GM23338 (cell line): ENCODE data around the gene FAN1. TPM values are rescaled to one million over a fixed set of nuclear protein-coding genes. Genes with fewer than 3 reads are reported as not detected.

Source experiments
- ATAC-seq: fragments of 200-7000 bp; cut with Tn5 transposase; 3 replicates; pipeline ENCODE4 v1.9.1; 2020
- DNase-seq: peaks from one replicate; pipeline ENCODE4 v3.0.0-alpha.2; 2015; ENCODE audit warnings: low spot score
- H2AFZ ChIP-seq: fragments of 200-600 bp; sonication (generic); 2 replicates; pipeline ENCODE4 v1.8.0; 2016; ENCODE audit warnings: antibody characterized with exemption, mild to moderate bottlenecking, moderate library complexity
- H3F3A ChIP-seq: fragments of 200-600 bp; sonication (generic); replicated peaks from 2 replicates; pipeline ENCODE4 v1.8.0; 2017; ENCODE audit warnings: antibody characterized with exemption, mixed run types, low read depth
- H3K27ac ChIP-seq: fragments of 200-600 bp; sonication (generic); 2 replicates; pipeline ENCODE4 v1.6.1; 2016; ENCODE audit warnings: low read depth
- H3K27me3 ChIP-seq: fragments of 200-600 bp; sonication (generic); 2 replicates; pipeline ENCODE4 v1.8.0; 2016; ENCODE audit warnings: mild to moderate bottlenecking, mixed run types, moderate library complexity; ENCODE audit not compliant: insufficient read depth
- H3K36me3 ChIP-seq: fragments of 200-600 bp; sonication (generic); 2 replicates; pipeline ENCODE4 v1.8.0; 2016; ENCODE audit warnings: mild to moderate bottlenecking; ENCODE audit not compliant: insufficient read depth
- H3K4me1 ChIP-seq: fragments of 200-600 bp; sonication (generic); 2 replicates; pipeline ENCODE4 v1.8.0; 2016; ENCODE audit warnings: mild to moderate bottlenecking, moderate library complexity; ENCODE audit not compliant: insufficient read depth
- H3K4me2 ChIP-seq: fragments of 200-600 bp; sonication (generic); 2 replicates; pipeline ENCODE4 v1.7.1; 2017; ENCODE audit warnings: mixed run types
- H3K4me3 ChIP-seq: fragments of 200-600 bp; sonication (generic); 2 replicates; pipeline ENCODE4 v1.6.1; 2016; ENCODE audit warnings: mixed run types
- H3K79me2 ChIP-seq: fragments of 200-600 bp; sonication (generic); replicated peaks from 2 replicates; pipeline ENCODE4 v1.8.0; 2017; ENCODE audit warnings: mild to moderate bottlenecking; ENCODE audit not compliant: insufficient read depth
- H3K9me2 ChIP-seq: fragments of 200-600 bp; sonication (generic); 2 replicates; pipeline ENCODE4 v1.8.0; 2017; ENCODE audit not compliant: insufficient read depth
- H4K20me1 ChIP-seq: fragments of 200-600 bp; sonication (generic); replicated peaks from 2 replicates; pipeline ENCODE4 v1.8.0; 2017; ENCODE audit warnings: mild to moderate bottlenecking; ENCODE audit not compliant: insufficient read depth
- H3K27ac Mint-ChIP-seq: 2 replicates; pipeline ENCODE4 v1.8.0; 2020; ENCODE audit warnings: inconsistent platforms, mild to moderate bottlenecking, moderate library complexity, mixed read lengths
- H3K27me3 Mint-ChIP-seq: 3 replicates; pipeline ENCODE4 v1.8.0; 2022; ENCODE audit warnings: low read depth, mild to moderate bottlenecking, moderate library complexity, mixed read lengths, inconsistent platforms; ENCODE audit not compliant: insufficient read depth, poor library complexity
- H3K36me3 Mint-ChIP-seq: 3 replicates; pipeline ENCODE4 v1.8.0; 2021; ENCODE audit warnings: low read depth, mild to moderate bottlenecking, inconsistent platforms, moderate library complexity, mixed read lengths
- H3K4me1 Mint-ChIP-seq: 3 replicates; pipeline ENCODE4 v1.8.0; 2020; ENCODE audit warnings: mild to moderate bottlenecking, inconsistent platforms, mixed read lengths
- H3K4me3 Mint-ChIP-seq: 3 replicates; pipeline ENCODE4 v1.8.0; 2021; ENCODE audit warnings: moderate library complexity, mild to moderate bottlenecking, inconsistent platforms, mixed read lengths
- H3K9me3 Mint-ChIP-seq: 3 replicates; pipeline ENCODE4 v1.8.0; 2020; ENCODE audit warnings: moderate library complexity, mild to moderate bottlenecking, inconsistent platforms, mixed read lengths
- CREB1 ChIP-seq: fragments of 250-450 bp; sonication (Bioruptor Pico); IDR thresholded peaks from 2 replicates; pipeline ENCODE4 v1.5.0; 2020; ENCODE audit warnings: low read depth, mild to moderate bottlenecking, moderate library complexity
- EZH2 ChIP-seq: fragments of 200-600 bp; sonication (generic); IDR thresholded peaks from one replicate; pipeline ENCODE4 v1.8.0; 2017; ENCODE audit warnings: antibody characterized with exemption, mild to moderate bottlenecking, low read depth; ENCODE audit not compliant: unreplicated experiment
- EZH2phosphoT487 ChIP-seq: fragments of 200-600 bp; sonication (generic); IDR thresholded peaks from one replicate; pipeline ENCODE4 v1.8.1; 2018; ENCODE audit warnings: antibody characterized with exemption; ENCODE audit not compliant: unreplicated experiment
- JUNB ChIP-seq: IDR thresholded peaks from one replicate; pipeline ENCODE4 v1.6.1; 2016; ENCODE audit warnings: antibody characterized with exemption; ENCODE audit not compliant: unreplicated experiment
- NANOG ChIP-seq: IDR thresholded peaks from 2 replicates; pipeline ENCODE4 v1.6.1; 2016; ENCODE audit warnings: antibody characterized with exemption, borderline replicate concordance
- POLR2AphosphoS5 ChIP-seq: IDR thresholded peaks from 2 replicates; pipeline ENCODE4 v1.6.1; 2016; ENCODE audit warnings: antibody characterized with exemption, low read depth
- STAT1 ChIP-seq: IDR thresholded peaks from one replicate; pipeline ENCODE4 v1.6.1; 2016; ENCODE audit warnings: antibody characterized with exemption; ENCODE audit not compliant: unreplicated experiment
- ZNF114 ChIP-seq: fragments of 250-450 bp; sonication (Bioruptor Pico); IDR thresholded peaks from 2 replicates; pipeline ENCODE4 v1.5.0; 2020; ENCODE audit warnings: mild to moderate bottlenecking, moderate library complexity
- ZNF331 ChIP-seq: fragments of 250-450 bp; sonication (Bioruptor Pico); IDR thresholded peaks from 2 replicates; pipeline ENCODE4 v1.5.0; 2020; ENCODE audit warnings: low read depth, mild to moderate bottlenecking, moderate library complexity
- polyA plus RNA-seq: library from polyadenylated mRNA; unstranded; fragments of >200 nt; fragmentation: Nextera tagmentation; extraction: Ambion mirVana; gene quantifications from 2 replicates; pipeline ENCODE4 v1.2.1, GENCODE V29; 2016
- total RNA-seq: library from RNA; depleted of rRNA; stranded (reverse); fragments of >200 nt; shearing (Covaris generic); gene quantifications from 2 replicates; pipeline ENCODE4 v1.2.3, GENCODE V29; 2014
- TF ChIP-seq, protein P1 (sequence below): IDR thresholded peaks from 2 replicates; pipeline ENCODE4 v1.6.1; 2016; ENCODE audit warnings: antibody characterized with exemption
- TF ChIP-seq, protein P2 (sequence below): fragments of 250-450 bp; sonication (Bioruptor Pico); IDR thresholded peaks from 2 replicates; pipeline ENCODE4 v1.5.0; 2020; ENCODE audit warnings: mild to moderate bottlenecking, moderate library complexity
- TF ChIP-seq, protein P3 (sequence below): IDR thresholded peaks from one replicate; pipeline ENCODE4 v1.6.1; 2018; ENCODE audit warnings: antibody characterized with exemption; ENCODE audit not compliant: unreplicated experiment
- TF ChIP-seq, protein P4 (sequence below), 2 experiments: fragments of 200-600 bp in 1 of 2; sonication (generic) in 1 of 2; conservative IDR thresholded peaks; 2 replicates each; pipeline versions ENCODE4 v1.5.1 to v1.6.1; 2016 to 2017; ENCODE audit warnings: antibody characterized with exemption in 2 of 2, low read depth in 2 of 2, mild to moderate bottlenecking in 2 of 2, moderate library complexity in 1 of 2

The FAN1 gene
- total and polyA plus RNA-seq, 2 experiments from 2014 or later: 9.1 to 29.2 TPM

DNA sequence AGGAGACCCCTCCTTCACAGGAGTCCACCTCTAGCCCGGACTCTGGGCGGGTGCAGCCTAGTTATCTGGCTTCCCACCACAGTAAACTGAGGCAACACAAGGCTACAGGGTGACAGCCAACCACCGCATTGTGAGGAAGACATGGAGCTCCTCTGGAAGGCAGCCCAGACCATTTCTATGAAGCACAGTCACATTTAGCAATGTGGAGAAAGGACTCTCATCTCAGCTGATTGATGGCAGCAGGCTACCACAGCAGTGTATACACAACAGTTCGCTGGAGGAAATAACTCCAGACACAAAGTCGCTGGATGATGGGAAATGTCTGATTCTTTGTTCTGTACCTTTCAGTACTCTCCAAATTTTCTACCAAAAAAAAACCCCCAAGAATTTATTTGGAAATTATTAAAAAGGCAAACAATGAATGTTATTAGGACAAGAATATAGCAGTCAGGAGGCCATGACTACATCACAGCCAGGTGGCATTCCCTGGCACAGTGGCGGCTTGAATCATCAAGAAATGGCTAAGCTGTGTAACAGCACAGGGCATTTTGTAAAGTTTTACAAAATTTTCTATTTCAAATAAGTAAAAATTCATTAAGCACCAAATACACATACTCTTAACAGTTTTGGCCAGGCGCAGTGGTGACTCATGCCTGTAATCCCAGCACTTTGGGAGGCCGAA, 40.1 kb downstream of the FAN1 start:
- no peak overlapping the region for H3K4me3 Mint-ChIP-seq
- H3K27ac Mint-ChIP-seq: no peak overlapping the region
- no peaks in the 10 kb centered on the region; the same call in 1 of the 2 replicates for H4K20me1 ChIP-seq
- H3K4me3 ChIP-seq: no peak overlapping the region
- no peaks in the 10 kb centered on the region for H3K9me2 ChIP-seq
- H3K4me1 Mint-ChIP-seq: peaks cover 8% of the 10 kb centered on the region; the same call in 1 of the 3 replicates
- peaks cover 4% of the 10 kb centered on the region for H3K27me3 Mint-ChIP-seq
- H3K4me2 ChIP-seq: no peak overlapping the region
- no peaks in the 10 kb centered on the region for H3K79me2 ChIP-seq
- H3K4me1 ChIP-seq: peaks cover 15% of the 10 kb centered on the region; the same call in 1 of the 2 replicates
- H2AFZ ChIP-seq: no peak overlapping the region
- ATAC-seq (no peak), DNase-seq (no peak)
- H3K36me3 Mint-ChIP-seq: peaks cover 56% of the 10 kb centered on the region
- H3K9me3 Mint-ChIP-seq: no peaks in the 10 kb centered on the region
- no peaks in the 10 kb centered on the region for H3F3A ChIP-seq
- H3K36me3 ChIP-seq: peaks cover 18% of the 10 kb centered on the region
- no peak for TF ChIP-seq ZNF331
- no peak for TF ChIP-seq POLR2AphosphoS5
- TF ChIP-seq, protein P1, sequence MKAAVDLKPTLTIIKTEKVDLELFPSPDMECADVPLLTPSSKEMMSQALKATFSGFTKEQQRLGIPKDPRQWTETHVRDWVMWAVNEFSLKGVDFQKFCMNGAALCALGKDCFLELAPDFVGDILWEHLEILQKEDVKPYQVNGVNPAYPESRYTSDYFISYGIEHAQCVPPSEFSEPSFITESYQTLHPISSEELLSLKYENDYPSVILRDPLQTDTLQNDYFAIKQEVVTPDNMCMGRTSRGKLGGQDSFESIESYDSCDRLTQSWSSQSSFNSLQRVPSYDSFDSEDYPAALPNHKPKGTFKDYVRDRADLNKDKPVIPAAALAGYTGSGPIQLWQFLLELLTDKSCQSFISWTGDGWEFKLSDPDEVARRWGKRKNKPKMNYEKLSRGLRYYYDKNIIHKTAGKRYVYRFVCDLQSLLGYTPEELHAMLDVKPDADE: no peak
- no peak for TF ChIP-seq STAT1
- TF ChIP-seq, protein P2, sequence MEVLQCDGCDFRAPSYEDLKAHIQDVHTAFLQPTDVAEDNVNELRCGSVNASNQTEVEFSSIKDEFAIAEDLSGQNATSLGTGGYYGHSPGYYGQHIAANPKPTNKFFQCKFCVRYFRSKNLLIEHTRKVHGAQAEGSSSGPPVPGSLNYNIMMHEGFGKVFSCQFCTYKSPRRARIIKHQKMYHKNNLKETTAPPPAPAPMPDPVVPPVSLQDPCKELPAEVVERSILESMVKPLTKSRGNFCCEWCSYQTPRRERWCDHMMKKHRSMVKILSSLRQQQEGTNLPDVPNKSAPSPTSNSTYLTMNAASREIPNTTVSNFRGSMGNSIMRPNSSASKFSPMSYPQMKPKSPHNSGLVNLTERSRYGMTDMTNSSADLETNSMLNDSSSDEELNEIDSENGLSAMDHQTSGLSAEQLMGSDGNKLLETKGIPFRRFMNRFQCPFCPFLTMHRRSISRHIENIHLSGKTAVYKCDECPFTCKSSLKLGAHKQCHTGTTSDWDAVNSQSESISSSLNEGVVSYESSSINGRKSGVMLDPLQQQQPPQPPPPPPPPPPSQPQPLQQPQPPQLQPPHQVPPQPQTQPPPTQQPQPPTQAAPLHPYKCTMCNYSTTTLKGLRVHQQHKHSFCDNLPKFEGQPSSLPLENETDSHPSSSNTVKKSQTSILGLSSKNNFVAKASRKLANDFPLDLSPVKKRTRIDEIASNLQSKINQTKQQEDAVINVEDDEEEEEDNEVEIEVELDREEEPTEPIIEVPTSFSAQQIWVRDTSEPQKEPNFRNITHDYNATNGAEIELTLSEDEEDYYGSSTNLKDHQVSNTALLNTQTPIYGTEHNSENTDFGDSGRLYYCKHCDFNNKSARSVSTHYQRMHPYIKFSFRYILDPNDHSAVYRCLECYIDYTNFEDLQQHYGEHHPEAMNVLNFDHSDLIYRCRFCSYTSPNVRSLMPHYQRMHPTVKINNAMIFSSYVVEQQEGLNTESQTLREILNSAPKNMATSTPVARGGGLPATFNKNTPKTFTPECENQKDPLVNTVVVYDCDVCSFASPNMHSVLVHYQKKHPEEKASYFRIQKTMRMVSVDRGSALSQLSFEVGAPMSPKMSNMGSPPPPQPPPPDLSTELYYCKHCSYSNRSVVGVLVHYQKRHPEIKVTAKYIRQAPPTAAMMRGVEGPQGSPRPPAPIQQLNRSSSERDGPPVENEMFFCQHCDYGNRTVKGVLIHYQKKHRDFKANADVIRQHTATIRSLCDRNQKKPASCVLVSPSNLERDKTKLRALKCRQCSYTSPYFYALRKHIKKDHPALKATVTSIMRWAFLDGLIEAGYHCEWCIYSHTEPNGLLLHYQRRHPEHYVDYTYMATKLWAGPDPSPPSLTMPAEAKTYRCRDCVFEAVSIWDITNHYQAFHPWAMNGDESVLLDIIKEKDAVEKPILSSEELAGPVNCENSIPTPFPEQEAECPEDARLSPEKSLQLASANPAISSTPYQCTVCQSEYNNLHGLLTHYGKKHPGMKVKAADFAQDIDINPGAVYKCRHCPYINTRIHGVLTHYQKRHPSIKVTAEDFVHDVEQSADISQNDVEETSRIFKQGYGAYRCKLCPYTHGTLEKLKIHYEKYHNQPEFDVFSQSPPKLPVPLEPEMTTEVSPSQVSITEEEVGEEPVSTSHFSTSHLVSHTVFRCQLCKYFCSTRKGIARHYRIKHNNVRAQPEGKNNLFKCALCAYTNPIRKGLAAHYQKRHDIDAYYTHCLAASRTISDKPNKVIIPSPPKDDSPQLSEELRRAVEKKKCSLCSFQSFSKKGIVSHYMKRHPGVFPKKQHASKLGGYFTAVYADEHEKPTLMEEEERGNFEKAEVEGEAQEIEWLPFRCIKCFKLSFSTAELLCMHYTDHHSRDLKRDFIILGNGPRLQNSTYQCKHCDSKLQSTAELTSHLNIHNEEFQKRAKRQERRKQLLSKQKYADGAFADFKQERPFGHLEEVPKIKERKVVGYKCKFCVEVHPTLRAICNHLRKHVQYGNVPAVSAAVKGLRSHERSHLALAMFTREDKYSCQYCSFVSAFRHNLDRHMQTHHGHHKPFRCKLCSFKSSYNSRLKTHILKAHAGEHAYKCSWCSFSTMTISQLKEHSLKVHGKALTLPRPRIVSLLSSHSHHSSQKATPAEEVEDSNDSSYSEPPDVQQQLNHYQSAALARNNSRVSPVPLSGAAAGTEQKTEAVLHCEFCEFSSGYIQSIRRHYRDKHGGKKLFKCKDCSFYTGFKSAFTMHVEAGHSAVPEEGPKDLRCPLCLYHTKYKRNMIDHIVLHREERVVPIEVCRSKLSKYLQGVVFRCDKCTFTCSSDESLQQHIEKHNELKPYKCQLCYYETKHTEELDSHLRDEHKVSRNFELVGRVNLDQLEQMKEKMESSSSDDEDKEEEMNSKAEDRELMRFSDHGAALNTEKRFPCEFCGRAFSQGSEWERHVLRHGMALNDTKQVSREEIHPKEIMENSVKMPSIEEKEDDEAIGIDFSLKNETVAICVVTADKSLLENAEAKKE: no peak
- TF ChIP-seq, protein P3, sequence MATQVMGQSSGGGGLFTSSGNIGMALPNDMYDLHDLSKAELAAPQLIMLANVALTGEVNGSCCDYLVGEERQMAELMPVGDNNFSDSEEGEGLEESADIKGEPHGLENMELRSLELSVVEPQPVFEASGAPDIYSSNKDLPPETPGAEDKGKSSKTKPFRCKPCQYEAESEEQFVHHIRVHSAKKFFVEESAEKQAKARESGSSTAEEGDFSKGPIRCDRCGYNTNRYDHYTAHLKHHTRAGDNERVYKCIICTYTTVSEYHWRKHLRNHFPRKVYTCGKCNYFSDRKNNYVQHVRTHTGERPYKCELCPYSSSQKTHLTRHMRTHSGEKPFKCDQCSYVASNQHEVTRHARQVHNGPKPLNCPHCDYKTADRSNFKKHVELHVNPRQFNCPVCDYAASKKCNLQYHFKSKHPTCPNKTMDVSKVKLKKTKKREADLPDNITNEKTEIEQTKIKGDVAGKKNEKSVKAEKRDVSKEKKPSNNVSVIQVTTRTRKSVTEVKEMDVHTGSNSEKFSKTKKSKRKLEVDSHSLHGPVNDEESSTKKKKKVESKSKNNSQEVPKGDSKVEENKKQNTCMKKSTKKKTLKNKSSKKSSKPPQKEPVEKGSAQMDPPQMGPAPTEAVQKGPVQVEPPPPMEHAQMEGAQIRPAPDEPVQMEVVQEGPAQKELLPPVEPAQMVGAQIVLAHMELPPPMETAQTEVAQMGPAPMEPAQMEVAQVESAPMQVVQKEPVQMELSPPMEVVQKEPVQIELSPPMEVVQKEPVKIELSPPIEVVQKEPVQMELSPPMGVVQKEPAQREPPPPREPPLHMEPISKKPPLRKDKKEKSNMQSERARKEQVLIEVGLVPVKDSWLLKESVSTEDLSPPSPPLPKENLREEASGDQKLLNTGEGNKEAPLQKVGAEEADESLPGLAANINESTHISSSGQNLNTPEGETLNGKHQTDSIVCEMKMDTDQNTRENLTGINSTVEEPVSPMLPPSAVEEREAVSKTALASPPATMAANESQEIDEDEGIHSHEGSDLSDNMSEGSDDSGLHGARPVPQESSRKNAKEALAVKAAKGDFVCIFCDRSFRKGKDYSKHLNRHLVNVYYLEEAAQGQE: no peak
- TF ChIP-seq CREB1: no peak
- TF ChIP-seq ZNF114: no peak
- TF ChIP-seq EZH2phosphoT487: no peak
- TF ChIP-seq, protein P4, sequence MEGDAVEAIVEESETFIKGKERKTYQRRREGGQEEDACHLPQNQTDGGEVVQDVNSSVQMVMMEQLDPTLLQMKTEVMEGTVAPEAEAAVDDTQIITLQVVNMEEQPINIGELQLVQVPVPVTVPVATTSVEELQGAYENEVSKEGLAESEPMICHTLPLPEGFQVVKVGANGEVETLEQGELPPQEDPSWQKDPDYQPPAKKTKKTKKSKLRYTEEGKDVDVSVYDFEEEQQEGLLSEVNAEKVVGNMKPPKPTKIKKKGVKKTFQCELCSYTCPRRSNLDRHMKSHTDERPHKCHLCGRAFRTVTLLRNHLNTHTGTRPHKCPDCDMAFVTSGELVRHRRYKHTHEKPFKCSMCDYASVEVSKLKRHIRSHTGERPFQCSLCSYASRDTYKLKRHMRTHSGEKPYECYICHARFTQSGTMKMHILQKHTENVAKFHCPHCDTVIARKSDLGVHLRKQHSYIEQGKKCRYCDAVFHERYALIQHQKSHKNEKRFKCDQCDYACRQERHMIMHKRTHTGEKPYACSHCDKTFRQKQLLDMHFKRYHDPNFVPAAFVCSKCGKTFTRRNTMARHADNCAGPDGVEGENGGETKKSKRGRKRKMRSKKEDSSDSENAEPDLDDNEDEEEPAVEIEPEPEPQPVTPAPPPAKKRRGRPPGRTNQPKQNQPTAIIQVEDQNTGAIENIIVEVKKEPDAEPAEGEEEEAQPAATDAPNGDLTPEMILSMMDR (conservative IDR thresholded peaks at IDR 0.05; ENCODE audit: low read depth in 2 of 2): no peak
- no peak for TF ChIP-seq NANOG
- TF ChIP-seq JUNB: no peak
- no peak for TF ChIP-seq EZH2
- no peak overlapping the region for H3K27ac ChIP-seq
- no peaks in the 10 kb centered on the region for H3K27me3 ChIP-seq
